ENCODE results near the gene RNF220. TPM values are rescaled to one million over a fixed set of nuclear protein-coding genes. Genes with fewer than 3 reads are reported as not detected.

Gene RNF220
- total and polyA plus RNA-seq, 9 of the 15 experiments (the other 6 are each of a cell fraction or from before 2014, with no cell fraction given), result 5.1 to 117 (median 66.9) TPM

DNA sequence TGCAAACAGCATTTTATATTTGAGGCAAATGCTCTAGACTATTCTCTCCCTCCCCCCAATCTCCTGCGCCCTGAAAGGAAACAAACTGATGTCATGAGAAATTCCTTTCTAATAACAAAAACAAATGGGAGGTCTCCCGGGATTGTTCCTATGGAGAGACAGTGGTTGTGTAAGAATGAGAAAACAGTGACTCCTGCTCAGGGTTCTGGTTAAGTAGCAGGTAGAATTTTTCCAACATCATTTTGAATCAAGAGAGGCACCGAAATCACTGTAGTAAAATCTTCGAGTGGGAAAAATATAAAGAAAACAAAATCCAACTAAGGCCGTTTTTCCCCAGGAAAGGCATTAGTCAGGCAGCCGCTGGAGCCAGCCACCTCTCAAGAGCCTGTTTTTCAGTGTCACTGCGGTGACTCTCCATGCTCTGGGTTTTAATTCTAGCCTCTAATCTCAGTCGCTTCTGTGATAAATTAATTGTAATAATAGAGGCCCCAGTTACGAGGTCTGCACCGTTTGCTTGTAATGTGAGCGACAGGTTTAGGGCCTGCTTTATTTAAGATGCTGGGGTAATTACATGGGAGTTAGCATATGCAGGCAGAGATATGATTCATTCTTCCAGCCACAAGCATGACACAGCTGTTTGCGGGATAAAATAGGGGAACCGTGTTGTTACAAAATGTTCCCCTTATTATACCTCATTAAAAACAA, 80.3 kb downstream of the RNF220 start (continued):
- peak; percentile 96 for TF ChIP-seq CBFA2T3 (IDR thresholded peaks at IDR 0.05)
- TF ChIP-seq MTA1 (IDR thresholded peaks at IDR 0.05; ENCODE audit: borderline replicate concordance), result 0 out of 2 replicates have a peak, but pooled peaks have one; percentile 27
- TF ChIP-seq ZBTB7A (IDR thresholded peaks at IDR 0.05; ENCODE audit: borderline replicate concordance, control insufficient read depth, low read depth, low read length), result no peak
- no peak for TF ChIP-seq EWSR1 (IDR thresholded peaks at IDR 0.05; ENCODE audit: borderline replicate concordance, low read depth, partially characterized antibody)
- TF ChIP-seq RBM34 (IDR thresholded peaks at IDR 0.05; ENCODE audit: borderline replicate concordance, insufficient read depth, low read length), result no peak
- TF ChIP-seq, protein P1, sequence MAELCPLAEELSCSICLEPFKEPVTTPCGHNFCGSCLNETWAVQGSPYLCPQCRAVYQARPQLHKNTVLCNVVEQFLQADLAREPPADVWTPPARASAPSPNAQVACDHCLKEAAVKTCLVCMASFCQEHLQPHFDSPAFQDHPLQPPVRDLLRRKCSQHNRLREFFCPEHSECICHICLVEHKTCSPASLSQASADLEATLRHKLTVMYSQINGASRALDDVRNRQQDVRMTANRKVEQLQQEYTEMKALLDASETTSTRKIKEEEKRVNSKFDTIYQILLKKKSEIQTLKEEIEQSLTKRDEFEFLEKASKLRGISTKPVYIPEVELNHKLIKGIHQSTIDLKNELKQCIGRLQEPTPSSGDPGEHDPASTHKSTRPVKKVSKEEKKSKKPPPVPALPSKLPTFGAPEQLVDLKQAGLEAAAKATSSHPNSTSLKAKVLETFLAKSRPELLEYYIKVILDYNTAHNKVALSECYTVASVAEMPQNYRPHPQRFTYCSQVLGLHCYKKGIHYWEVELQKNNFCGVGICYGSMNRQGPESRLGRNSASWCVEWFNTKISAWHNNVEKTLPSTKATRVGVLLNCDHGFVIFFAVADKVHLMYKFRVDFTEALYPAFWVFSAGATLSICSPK (IDR thresholded peaks at IDR 0.05; ENCODE audit: borderline replicate concordance), result no peak
- no peak for TF ChIP-seq ZSCAN32 (CRISPR knock-in tag; IDR thresholded peaks at IDR 0.05)
- no peak for TF ChIP-seq ZNF347 (CRISPR knock-in tag; IDR thresholded peaks at IDR 0.05; ENCODE audit: low read depth)
- peak; percentile 72; the same call in 1 of the 2 replicates for TF ChIP-seq MEF2D (tag; conservative IDR thresholded peaks at IDR 0.05; ENCODE audit: low read depth)
- peak; percentile 61; the same call in 1 of the 2 replicates for TF ChIP-seq ZBED1 (IDR thresholded peaks at IDR 0.05)
- peak; percentile 97 for TF ChIP-seq ZNF316 (IDR thresholded peaks at IDR 0.05)
- no peak for TF ChIP-seq ELF4 (CRISPR knock-in tag; IDR thresholded peaks at IDR 0.05)
- TF ChIP-seq NFE2L1 (tag; IDR thresholded peaks at IDR 0.05; ENCODE audit: borderline replicate concordance, low read depth), result peak; percentile 88
- TF ChIP-seq, protein P2, sequence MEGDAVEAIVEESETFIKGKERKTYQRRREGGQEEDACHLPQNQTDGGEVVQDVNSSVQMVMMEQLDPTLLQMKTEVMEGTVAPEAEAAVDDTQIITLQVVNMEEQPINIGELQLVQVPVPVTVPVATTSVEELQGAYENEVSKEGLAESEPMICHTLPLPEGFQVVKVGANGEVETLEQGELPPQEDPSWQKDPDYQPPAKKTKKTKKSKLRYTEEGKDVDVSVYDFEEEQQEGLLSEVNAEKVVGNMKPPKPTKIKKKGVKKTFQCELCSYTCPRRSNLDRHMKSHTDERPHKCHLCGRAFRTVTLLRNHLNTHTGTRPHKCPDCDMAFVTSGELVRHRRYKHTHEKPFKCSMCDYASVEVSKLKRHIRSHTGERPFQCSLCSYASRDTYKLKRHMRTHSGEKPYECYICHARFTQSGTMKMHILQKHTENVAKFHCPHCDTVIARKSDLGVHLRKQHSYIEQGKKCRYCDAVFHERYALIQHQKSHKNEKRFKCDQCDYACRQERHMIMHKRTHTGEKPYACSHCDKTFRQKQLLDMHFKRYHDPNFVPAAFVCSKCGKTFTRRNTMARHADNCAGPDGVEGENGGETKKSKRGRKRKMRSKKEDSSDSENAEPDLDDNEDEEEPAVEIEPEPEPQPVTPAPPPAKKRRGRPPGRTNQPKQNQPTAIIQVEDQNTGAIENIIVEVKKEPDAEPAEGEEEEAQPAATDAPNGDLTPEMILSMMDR (IDR thresholded peaks at IDR 0.05 in 2 of 3, conservative IDR thresholded peaks at IDR 0.05 in 1 of 3; ENCODE audit: insufficient read depth in 2 of 3, low read depth in 1 of 3, low read length in 3 of 3), result no peak
- no peak for TF ChIP-seq ILK (tag; IDR thresholded peaks at IDR 0.05; ENCODE audit: borderline replicate concordance, low read depth)
- no peak; a peak in 1 of 3 replicates for TF ChIP-seq CBX3 (IDR thresholded peaks at IDR 0.05; ENCODE audit: borderline replicate concordance in 1 of 2, low read length in 2 of 2)
- TF ChIP-seq GTF3C2 (IDR thresholded peaks at IDR 0.05; ENCODE audit: borderline replicate concordance, extremely low read depth, insufficient read length), result no peak
- no peak for TF ChIP-seq ZNF780A (CRISPR knock-in tag; IDR thresholded peaks at IDR 0.05)
- TF ChIP-seq ZEB2 (IDR thresholded peaks at IDR 0.05), result peak; percentile 65; the same call in 1 of the 2 replicates
- TF ChIP-seq MEF2A (IDR thresholded peaks at IDR 0.05; ENCODE audit: control insufficient read depth, low read depth, low read length), result peak; percentile 71; the same call in 1 of the 2 replicates
- TF ChIP-seq DPF2 (IDR thresholded peaks at IDR 0.05), result peak; percentile 99
- TF ChIP-seq TEAD4 (IDR thresholded peaks at IDR 0.05; ENCODE audit: low read length), result peak; percentile 98
- TF ChIP-seq TEAD4 (CRISPR knock-in tag; IDR thresholded peaks at IDR 0.05; ENCODE audit: borderline replicate concordance), result no peak

Measured in K562 (cell line).